ENCODE data around the gene CBLB.
A peak's percentile ranks its signal among the peaks of the same experiment; 100 is the strongest.

The CBLB gene

GRCh38 chr3:105813710-105814109 is 55.1 kb downstream of the CBLB start:
- no peak for DNase-seq

GRCh38 chr3:105812194-105812586 is 56.6 kb downstream of the CBLB start:
- DNase-seq = no peak

- DNase-seq = peak; percentile 10 to 19
These were observed 57.2 kb downstream of the CBLB start for GRCh38 chr3:105811518-105812193.

GRCh38 chr3:105809208-105809888 is 59.5 kb downstream of the CBLB start:
- no peak for DNase-seq

GRCh38 chr3:105807701-105808100 is 61.1 kb downstream of the CBLB start:
- DNase-seq = no peak

- no peak for DNase-seq
These were observed 61.7 kb downstream of the CBLB start for GRCh38 chr3:105807146-105807545.

- DNase-seq = peak; percentile 84
These were observed 62.5 kb downstream of the CBLB start for GRCh38 chr3:105806359-105806758.

- DNase-seq = no peak
These were observed 63.4 kb downstream of the CBLB start for GRCh38 chr3:105805404-105805803.

GRCh38 chr3:105802118-105802706 is 66.6 kb downstream of the CBLB start:
- no peak for DNase-seq

GRCh38 chr3:105801397-105801796 is 67.4 kb downstream of the CBLB start:
- DNase-seq = no peak

- DNase-seq = no peak
These were observed 68.5 kb downstream of the CBLB start for GRCh38 chr3:105800320-105800719.

GRCh38 chr3:105799286-105799685 is 69.5 kb downstream of the CBLB start:
- no peak for DNase-seq

- peak; percentile 59 to 66 for DNase-seq
These were observed 70.4 kb downstream of the CBLB start for GRCh38 chr3:105798381-105798934.

- no peak for DNase-seq
These were observed 75.8 kb downstream of the CBLB start for GRCh38 chr3:105793040-105793439.

- no peak for DNase-seq
These were observed 76.7 kb downstream of the CBLB start for GRCh38 chr3:105791919-105792786.

- DNase-seq = no peak
These were observed 77.7 kb downstream of the CBLB start for GRCh38 chr3:105791131-105791530.

GRCh38 chr3:105790534-105790933 is 78.3 kb downstream of the CBLB start:
- DNase-seq = no peak

- DNase-seq = no peak
These were observed 80.2 kb downstream of the CBLB start for GRCh38 chr3:105788593-105788992.

GRCh38 chr3:105787453-105787852 is 81.4 kb downstream of the CBLB start:
- DNase-seq = no peak

- DNase-seq = no peak
These were observed 81.8 kb downstream of the CBLB start for GRCh38 chr3:105786990-105787389.

GRCh38 chr3:105786241-105786640 is 82.6 kb downstream of the CBLB start:
- no peak for DNase-seq

- no peak for DNase-seq
These were observed 83.0 kb downstream of the CBLB start for GRCh38 chr3:105785803-105786202.

- DNase-seq = no peak
These were observed 85.2 kb downstream of the CBLB start for GRCh38 chr3:105783631-105784030.

Data from AML-193 (cell line).